DMS53 treated with DMSO at 0.1 percent for 48 hours (cell line): ENCODE measurements around the gene MIEF1.

Experiments
- DNase-seq: peaks from one replicate; lab custom pipeline; 2025; ENCODE audit not compliant: unreplicated experiment; lab: John Stamatoyannopoulos, UW

MIEF1 gene

GRCh38 chr22:39528080-39528661 is 26.1 kb downstream of the MIEF1 start:
- DNase-seq: peak; percentile 56

DNA sequence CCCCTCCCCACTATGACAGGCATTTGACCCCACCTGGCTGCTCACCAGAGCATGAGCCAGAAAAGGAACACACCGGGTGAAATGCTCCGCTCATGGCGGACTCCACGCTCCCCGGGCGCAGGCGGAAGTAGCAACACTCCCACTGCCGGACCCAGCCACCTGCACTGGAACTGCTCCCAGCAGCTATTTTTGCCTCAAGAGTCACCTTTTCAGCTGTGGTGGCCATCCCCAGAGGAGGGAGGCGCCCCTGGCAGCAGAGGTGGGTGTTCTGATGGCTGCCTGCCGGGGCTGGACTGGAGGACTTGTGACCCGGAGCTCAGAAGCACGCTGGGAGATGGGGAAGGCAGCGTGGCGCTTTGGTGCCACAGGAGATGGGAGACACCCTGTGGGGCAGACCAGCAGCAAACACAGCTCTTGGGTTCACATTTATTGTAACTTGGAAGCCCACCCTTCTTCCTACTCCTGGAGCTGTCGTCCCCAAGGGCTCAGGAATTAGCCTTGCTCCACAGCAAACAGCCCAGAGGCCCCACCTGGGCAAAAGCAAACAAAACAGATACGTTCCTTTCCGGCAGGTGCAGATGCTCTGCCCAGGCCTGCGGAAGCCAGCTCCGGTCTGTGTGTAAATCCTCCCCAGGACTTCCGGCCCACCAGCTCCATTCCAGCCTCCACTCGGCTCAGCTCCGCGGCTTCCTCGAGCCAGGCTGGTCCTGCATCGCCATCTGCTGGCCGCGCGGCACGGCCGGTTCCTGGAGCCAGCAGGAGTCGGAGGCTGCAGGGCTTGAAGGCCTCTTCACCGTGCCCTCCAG is 26.8 kb downstream of the MIEF1 start:
- peak; percentile 86 for DNase-seq

GRCh38 chr22:39529487-39529851 is 27.4 kb downstream of the MIEF1 start:
- DNase-seq: no peak

DNA sequence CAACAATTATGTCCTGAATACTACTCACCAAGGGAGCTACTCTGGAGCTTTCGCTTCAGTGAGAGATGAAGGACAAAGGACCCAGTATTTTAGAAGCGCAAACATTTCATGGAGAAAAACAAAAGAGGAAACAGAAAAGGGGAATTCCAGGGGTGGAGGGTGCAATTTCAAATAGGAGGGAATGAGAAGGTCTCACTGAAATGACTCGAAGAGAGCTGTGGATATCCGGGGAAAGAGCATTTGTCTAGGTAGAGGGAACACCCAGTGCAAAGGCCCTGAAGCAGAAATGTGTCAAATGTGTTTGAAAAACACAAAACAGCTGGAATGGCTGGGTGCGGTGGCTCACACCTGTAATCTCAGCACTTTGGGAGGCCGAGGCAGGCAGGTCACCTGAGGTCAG is 28.0 kb downstream of the MIEF1 start:
- no peak for DNase-seq

- no peak for DNase-seq
Measured at GRCh38 chr22:39530692-39531331, 28.7 kb downstream of the MIEF1 start.

- peak; percentile 96 for DNase-seq
Measured at GRCh38 chr22:39532215-39533073, 30.4 kb downstream of the MIEF1 start, which contains the start of gene RPS19BP1. TSS of gene RPS19BP1 (minus strand) at chr22:39532748. CDS start at chr22:39532738, 10 bp downstream.

DNA sequence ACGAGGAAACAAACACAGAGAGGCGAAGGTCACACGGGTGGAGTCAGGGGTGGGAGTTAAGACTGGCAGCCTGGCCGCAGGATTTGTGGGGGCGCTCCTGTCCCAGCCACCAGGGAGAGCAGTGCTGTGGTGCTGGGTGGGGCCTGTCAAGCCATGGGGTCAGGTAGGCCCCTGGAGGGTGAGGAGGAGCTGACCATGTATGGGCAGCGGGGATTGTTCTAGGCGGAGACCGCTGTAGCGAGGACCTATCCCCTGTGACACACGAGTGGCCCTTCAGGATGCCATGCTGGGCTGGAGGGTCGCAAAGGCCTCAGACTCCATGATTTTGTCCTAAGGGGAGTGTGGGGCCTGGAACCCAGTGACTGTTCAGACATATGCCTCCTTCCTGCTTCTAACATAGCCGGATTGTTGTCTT is 32.0 kb downstream of the MIEF1 start:
- no peak for DNase-seq

DNA sequence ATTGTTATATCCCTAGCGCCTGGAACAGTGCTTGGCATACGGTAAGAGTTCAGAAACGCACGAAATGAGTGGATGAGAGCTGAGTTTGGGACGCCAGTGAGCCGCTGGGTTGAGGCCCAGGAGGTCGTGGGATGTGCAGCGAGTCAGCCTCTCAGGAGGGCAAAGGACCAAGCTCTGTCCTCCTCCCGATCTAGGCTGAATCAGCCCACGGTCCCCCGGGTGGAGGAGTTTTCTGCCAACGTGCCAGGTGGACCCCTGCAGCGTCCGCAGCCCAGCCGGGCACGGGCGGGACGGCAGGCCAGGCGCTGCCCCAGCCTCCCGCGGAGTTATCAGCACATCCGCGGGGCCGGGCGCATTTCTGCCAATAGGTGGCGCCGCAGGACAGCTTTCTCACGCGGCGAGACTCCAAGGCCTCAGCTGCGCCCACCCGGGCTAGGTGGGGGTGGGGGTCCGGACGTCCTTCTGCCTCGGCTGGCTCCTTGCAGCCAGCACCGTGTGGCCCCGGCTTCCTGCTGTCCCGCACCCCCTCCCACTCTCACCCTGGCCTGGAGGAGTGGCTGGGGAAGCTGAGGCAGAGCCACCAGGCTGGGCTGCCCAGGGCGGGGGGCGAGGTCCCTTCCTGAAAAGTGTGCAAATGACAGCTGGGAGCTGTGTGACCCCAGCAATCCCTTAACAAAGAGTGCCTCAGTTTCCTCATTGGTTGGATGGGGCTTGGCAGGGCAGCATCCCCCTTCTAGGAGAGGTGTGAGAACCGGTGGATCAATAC is 32.7 kb downstream of the MIEF1 start:
- peak; percentile 19 for DNase-seq

DNA sequence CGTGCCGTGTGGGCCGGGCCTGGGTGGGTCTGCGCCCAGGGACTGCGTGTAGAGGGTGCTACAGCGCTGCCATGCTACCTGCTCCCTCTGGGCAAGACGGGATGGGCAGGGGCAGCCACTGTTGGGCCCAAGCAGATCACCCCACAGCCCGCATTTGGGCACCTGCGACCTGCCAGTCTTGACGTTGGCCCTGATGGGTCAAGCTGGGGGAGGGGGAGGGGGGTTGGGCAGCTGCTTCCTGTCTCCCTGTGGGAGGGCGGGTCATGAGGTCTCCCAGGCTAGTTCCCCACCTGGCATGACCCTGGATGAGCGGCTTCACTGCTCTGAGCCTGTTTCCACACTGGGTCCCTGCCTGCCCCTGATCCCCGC is 33.3 kb downstream of the MIEF1 start:
- no peak for DNase-seq

- DNase-seq: no peak
Measured at GRCh38 chr22:39535831-39536449, 33.9 kb downstream of the MIEF1 start.

GRCh38 chr22:39536711-39537110 is 34.6 kb downstream of the MIEF1 start:
- DNase-seq: no peak

DNA sequence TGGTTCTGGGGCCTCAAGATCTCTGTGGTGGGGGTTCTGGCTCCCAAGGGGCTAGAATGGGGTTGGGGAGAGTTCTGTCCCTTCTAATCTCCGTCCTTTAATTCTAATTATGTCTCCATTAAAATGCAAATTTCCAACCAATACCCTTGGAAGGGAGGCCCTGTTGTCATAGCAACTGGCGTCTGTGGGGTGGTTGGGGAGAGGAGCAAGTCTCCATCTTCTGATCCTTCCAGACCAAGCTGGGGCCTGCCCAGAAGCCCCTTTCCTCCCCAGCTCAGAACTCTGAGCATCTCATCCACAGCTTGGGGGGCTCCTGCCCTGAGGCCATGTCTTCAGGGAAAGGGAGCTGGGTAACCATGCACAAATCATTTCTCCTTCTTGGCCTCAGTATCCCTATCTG is 35.9 kb downstream of the MIEF1 start:
- no peak for DNase-seq

DNA sequence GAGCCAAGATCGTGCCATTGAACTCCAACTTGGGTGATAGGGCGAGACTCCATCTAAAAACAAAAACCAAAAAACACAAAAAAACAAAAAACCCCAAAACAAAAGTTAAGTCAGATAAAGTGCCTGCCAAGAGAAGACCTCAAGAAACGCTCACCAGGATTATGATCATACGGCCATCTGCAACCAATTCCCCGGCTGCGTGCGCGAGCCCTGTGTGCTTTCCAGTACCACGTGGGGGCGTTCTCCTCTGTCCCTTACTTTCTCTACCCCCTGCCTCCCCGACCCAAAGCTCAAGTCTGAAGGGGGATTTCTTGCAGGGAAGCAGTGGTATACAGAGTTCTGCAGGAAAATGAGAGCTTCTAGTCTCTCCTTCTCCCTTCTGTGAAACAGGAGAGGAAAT is 41.0 kb downstream of the MIEF1 start:
- no peak for DNase-seq

- peak; percentile 26 for DNase-seq
Measured at GRCh38 chr22:39545386-39546365, 43.6 kb downstream of the MIEF1 start.

GRCh38 chr22:39546889-39547586 is 44.9 kb downstream of the MIEF1 start:
- DNase-seq: no peak

DNA sequence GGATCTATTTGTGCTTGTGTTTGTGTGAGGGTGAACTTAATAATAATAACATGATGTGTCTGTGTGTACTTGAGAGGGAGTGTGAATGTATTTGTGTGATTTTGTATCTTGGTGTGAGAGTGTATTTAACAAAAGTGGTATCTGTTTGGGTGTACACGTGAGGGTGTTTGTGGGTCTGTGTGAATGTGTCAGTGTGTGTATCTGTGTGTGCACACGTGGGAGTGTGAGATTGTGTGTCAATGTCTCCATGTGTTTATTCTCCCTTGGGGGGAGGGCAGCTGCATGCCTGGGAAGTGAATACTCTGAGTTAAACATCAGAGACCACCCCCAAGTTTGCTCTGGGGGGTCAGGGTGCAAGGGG is 45.5 kb downstream of the MIEF1 start:
- no peak for DNase-seq

- DNase-seq: no peak
Measured at GRCh38 chr22:39553429-39553828, 51.3 kb downstream of the MIEF1 start.

DNA sequence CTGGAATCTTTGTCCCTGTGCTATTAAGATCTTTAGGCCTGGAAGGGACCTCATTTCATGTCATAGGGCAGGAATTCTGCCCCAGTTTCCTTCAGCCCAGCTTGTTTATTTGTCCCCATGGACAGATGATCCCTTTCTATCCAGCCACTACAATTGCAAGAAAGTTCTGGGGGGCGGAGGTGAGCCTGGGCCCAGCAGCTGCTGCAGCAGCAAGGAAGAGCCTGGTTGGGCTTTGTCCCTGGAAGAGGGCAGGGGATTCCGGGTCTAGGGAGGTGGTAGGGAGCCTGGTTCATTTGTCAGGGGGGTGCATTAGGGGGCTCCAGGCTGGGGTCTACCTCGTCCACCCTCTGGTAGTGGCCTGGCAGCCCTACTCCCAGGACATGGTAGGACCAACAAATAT is 52.1 kb downstream of the MIEF1 start:
- DNase-seq: no peak
